HG02981 (cell line): ENCODE results near the gene MAGEL2.
"Not testable (repeated sequence)": the region's sequence is repeated elsewhere in the genome, so short reads cannot be mapped to it uniquely, and the experiment has no call there.

Experiments used
- ATAC-seq: cut with Tn5 transposase; IDR thresholded peaks from one replicate; pipeline ENCODE4 v1.9.1; 2021; ENCODE audit warnings: mild to moderate bottlenecking, moderate library complexity; ENCODE audit not compliant: unreplicated experiment

MAGEL2 gene

DNA sequence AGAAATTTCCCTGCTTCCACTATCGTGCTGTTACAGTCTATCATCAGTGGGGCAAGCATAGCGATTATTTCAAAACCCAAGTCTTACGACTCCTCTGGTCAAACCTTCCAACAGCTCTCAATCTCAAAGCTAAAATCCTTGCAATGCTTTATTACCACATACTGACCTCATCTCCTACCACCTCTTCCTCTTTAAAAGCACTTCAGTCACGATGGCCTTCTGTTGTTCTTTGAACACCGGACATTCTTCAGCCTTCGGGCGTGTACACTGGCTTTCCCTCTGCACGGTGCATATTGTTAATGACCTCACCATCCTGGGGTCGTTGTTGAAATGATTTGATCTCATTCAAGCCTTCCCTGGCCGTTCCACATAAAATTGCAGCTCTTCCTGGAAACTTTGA is 31.1 kb downstream of the MAGEL2 start:
- ATAC-seq, result no peak

DNA sequence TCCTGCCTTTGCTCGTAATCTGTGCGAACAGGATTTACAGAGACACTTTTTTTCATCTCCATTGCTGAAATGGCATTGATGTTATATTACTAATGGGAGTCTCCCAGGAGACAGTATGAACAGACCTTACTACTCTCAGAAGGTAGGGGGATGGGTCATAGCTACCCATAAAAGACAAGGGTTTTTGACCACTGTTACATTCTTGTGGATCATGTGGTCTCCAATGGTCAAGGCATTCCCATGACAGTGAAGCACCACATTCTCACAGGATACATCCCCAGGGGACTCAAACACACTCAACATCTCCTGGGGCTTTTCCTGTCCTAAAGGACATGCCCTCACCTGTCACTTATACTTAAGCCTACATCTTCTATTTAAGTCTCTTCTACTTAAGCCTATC is 41.4 kb downstream of the MAGEL2 start:
- ATAC-seq, result no peak

DNA sequence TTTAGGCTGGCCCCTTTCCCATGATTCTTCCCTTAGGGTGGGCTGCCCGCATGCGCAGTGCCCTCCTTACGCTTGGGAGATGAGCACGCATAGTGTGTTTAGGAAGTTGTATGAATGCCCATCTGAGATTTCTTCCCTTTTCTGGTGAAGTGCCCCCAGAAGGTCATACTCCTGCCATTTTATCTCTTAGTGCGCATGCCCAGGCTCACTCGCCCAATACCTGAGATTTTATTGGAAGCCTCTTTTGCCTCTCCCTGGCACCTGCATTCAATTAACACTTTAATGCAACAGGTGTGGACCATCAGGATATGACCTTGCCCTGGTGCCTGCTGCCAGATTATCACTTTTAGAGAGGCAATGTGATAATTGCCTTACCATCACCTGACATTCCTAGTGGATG is 45.5 kb downstream of the MAGEL2 start:
- ATAC-seq, result no peak

DNA sequence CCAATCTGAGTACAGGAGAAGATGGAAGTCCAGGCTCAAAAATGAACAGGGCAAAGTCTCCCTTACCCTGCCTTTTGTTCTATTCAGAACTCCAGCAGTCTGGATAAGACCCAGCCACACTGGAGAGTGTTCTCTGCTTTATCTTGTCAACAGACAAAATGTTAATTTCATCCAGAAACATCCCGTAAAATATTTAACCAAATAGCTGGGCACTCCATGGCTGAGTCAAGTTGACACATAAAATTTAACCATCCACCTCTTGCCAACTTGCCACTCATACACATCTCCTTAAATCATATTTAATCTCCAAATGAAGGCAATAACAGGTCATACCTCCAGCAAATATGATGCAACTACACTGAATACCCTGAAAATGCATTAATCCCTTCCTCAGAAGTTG is 48.6 kb downstream of the MAGEL2 start:
- no peak for ATAC-seq

- not testable (repeated sequence) for ATAC-seq
These were observed 50.4 kb downstream of the MAGEL2 start for GRCh38 chr15:23597278-23597677.

- no peak for ATAC-seq
These were observed 50.9 kb downstream of the MAGEL2 start for GRCh38 chr15:23596736-23597135.

DNA sequence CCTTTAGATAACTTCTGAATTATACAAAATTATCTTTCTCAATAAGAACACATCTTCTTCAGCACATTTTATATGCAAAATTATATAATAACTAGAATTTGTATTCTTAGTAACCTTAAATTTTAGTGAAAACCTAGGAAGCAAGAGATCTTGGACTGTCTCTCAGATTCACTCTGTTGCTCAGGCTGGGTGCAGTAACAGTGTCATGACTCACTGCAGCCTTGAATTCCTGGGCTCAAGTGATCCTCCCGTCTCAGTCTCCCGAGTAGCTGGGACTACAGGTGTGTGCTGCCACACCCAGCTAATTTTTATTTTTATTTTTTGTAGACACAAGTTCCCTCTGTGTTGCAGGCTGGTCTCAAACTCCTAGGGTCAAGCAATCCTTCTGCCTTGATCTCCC is 52.3 kb downstream of the MAGEL2 start:
- ATAC-seq, result no peak

DNA sequence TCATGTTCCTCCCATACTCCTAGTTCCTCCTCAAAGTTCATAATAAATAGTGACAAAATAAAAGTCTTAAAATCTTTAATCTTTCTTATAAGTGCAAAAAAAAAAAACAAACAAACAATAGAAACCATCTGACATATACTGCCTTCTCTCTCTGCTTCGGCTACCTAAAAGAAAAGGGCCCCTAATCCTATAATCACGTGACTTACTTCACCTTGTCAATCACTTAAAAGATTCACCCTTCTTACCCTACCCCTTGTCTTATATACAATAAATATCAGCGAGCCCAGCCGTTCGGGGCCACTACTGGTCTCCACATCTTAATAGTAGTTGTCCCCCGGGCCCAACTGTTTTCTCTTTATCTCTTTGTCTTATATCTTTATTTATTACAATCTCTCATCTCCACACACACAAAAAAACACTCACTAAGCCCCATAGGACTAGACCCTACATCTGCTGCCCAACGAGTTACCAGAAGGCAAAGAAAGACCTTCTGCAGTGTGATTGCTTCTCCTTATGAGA is 53.4 kb downstream of the MAGEL2 start:
- no peak for ATAC-seq
